Activated CD4-positive, alpha-beta T cell treated with anti-CD3 and anti-CD28 coated beads, Interleukin-2, amount 50 U/mL, for 4 hours (primary cell): ENCODE data around the gene NOS1AP.

ENCODE experiments used
- DNase-seq, 2 experiments: peaks; one replicate each; pipeline ENCODE4 v3.0.0-alpha.2; 2020

NOS1AP gene

DNA sequence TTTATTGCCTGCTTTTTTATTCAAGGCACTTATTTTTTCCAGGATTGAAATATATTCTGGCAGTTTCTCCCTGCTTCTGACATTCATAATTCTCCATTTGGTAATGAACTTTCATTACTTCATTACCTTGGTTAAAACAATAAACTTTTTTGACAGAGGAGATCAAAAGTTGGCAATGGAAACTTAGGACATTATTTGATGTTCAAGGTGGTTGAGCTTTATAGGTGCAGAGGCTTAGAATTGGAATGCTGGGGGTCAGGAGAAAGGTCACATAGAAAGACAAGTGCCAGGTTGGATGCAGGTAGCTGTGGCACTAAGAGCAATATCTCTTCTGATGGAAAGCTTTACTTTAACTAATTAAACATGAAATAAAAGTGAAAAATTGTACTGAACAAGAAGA, 154.8 kb downstream of the NOS1AP start:
- DNase-seq = no peak

DNA sequence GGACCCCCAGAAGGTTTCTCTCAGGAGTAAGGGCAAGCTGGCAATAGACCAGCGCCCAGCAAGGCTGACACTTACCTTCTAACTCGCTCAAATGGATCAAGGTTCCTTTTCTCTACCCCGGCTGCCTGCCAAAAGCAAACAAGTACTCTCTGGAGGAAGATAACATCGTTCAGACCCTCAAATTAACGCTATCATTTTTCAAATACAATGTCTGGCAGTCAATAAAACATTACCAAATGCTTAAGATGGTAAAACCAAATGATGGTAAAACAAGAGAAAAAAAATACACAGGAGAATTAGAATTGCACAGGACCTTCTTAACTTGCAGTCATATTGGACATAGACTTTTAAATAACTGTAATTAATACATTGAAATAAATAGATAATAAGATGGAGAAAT, 159.1 kb downstream of the NOS1AP start:
- no peak for DNase-seq

DNA sequence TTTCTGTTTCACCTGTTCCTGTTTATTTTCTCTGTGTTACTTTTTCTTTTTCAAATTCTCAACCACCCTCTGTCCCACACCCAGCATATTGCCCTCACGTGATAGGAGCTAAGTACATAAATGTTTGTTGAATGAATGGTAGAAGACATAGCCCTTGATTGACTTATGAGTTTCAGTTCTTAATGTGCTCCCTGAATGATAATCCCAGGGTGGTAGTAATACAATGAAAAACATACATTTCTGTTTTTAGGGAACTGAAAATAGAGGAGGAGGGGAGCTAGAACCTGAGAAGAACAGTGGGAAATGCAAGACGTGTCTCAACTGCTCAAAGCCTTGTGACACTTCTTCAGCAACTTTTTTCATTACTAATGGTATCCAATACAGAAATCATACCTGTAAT, 160.1 kb downstream of the NOS1AP start:
- DNase-seq = no peak

DNA sequence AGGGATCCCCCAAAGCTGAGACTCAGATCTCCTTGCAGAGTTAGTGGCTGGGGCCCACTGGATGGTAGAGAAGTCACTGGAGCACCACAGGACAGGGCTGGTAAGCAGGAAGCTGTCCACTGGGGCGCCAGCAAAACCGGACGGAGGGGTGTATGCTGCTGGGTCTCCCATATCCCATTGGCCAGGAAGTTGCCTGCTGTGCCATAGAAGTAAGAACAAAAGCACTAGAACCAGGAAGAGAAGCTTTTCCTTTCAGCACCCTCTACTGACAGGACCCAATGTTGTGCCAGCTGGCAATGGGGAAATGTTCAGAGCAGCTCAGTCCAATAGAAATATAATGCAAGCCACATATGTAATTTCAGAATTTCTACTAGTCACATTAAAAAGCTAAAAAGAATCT, 160.6 kb downstream of the NOS1AP start:
- no peak for DNase-seq

DNA sequence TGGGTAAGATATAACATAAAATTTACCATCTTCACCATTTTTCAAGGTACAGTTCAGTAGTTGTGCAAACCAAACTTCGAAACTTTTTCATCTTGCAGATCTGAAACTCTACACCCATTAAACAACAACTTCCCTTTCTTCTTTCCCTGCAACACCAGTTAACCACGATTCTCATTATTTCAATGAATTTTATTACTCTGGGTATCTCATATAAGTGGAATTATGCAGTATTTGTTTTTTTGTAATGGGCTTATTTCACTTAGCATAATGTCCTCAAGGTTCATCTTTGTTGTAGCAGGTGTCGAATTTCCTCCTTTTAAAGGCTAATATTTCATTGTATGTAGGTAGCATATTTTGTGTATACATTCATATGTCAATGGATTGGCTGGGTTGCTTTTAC, 161.0 kb downstream of the NOS1AP start:
- no peak for DNase-seq

DNA sequence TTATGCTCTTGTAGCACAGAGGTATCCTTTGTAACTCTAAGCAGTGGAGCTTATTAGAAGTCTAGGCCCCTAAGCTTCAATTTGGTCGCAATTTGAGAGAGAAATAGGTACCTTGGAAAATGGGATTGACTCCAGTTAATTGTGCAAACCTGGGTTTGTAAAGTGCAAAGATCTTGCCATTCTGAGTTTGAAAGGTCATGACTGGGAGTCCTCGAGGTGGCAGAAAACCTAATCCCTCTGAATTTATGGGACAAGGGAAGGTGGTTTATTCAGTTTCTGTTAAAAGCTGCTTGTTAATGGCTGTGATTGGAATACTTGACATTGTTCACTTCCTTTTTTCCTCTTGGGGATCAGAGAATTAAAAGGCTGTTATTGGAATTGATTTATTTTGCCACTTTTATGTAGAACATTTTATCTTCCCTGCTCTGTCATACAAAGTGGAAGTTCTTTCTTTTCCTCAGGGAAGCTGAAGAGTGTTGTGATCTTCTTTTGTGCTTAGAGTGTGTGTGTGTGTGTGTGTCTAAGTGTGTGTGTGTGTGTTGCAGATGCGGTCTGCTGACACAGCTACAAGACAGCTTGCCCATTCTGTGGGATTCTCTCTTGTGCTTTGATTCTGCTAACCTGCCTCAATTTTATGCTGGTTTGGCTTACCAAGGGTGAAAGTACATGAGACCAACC, 162.7 kb downstream of the NOS1AP start:
- DNase-seq = no peak

DNA sequence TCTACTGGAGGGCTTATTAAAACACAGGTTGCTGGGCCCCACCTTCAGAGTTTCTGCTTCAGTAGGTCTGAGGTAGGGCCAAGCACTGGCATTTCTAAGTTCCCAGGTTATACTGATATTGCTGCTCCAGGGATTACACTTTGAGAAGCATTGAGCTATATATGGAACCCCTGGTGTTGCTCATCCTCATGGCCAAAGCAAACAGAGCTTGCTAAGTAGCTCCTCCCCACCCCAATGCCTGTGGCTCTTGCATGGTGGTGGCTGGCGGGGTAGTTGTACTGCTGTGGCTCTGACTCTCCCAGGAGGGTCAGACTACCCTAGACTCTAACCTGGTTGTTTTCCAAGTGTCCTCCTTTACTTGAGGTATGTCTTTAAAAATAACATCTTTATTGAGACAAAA, 163.6 kb downstream of the NOS1AP start:
- no peak for DNase-seq

DNA sequence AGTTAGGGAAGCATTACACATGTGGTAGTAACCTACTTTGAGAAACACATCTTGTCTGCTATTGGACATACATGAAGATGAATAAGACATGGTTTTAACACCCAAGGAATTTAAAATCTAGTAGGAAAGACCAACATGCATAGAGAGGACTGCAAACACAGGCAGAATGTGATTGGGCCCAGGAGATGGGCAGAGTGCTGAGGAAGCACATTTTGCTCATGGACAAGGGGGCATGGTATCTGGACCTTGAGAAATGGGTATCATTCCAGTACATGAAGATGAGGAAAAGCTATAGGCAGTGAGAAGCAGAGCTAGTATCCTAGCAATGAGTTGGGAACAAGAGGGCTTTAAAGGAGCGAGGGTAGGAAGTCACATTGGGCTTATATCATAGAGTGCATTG, 164.4 kb downstream of the NOS1AP start:
- no peak for DNase-seq

DNA sequence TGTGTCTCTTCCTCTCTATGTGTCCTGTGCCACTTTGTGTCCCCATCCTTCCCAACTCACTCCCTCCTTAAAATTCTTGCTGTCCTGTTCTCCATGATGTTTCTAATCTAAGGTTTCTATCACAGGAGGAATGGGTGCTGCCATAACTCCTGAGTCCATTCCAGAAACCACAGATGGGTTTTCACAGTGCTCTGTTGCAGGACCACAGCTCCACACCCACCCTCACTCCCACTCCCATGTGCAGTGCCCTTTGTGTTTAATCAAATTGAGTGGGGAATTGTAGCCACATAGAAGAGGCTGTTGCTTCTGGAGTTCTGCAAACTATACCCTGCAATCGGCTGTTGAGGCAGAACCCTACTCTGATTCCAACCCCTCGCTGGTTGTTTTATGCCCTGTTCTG, 165.1 kb downstream of the NOS1AP start:
- DNase-seq = no peak

DNA sequence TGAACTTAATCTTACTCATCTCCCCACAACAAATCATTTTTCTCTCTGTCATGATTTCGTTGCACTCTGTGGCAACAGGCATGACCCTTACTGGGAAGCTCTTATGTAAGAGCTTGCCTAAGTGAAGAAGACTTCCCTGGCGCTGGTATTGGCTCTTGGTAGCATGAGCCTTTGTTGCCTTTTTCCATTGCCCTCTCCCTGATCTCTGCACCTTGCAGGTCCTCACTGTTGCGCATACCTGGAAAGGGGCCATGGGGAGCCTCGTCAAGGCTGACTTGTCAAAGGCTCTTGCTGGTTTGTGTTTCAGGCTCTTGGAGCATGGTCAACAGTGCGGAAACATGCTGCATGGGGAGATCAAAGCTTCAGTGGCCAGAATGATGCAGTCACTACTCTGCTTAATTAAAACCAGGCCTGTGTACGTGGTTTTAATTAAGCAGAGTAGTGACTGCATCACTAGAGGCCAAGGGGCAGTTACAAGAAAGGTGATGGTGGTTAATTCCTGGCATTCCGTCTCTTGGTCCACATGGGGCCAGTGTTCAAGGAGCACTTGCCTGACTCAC, 165.8 kb downstream of the NOS1AP start:
- DNase-seq = no peak

DNA sequence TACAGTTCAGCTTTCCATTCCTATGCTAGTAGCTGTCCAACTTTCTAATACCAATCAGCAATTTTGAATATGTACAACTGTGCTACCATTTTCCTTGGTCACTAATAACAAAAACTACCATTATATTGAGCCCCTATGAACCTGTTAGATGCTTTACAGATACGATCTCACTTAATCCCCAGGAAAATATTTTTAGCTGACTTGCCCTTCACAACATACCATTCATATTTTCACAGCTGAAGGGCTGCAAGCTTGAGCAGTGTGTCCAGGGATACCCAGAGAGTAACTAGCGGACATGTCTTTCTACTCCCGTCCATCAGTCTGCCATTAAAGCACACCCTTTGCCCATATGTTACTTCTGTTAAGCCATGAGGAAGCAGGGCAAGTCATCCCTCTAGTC, 166.7 kb downstream of the NOS1AP start:
- no peak for DNase-seq

DNA sequence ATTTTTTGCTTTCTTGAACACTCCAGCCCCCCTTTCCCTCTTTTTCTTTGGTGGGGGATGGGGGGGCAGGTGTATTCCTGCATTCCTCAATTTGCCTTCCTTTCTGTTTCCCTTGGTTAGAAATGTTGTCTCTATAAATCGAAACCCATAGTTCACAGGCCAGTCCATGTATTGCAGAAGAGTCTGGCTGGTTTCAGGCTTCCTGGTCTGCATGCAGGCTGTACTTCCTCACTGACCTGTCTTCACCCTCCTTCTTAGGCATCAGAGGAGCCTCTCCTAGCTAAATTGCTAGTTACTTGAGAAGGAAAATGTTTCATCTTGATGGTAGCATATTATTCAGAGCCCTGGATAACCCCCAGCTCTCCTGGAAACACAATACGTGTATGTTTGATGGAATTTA, 167.1 kb downstream of the NOS1AP start:
- DNase-seq = no peak

DNA sequence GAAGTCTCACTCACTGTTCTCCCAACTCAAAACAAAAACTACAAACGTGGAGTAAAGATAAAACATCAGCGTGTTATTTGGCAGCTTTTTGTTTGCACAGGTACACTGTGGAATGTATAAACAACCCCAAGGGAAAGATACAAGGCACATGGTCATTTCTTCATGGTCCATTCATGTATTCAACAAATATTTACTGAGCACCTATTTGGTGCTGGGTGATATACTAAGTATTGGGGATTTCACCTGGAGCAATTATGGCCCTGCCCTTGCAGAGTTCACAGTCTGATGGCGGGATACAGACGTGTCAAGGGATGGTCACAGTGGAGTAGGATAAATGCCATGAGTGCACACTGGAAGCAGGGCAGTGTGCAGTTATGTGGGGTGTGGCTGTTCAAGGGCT, 171.1 kb downstream of the NOS1AP start:
- DNase-seq = no peak

DNA sequence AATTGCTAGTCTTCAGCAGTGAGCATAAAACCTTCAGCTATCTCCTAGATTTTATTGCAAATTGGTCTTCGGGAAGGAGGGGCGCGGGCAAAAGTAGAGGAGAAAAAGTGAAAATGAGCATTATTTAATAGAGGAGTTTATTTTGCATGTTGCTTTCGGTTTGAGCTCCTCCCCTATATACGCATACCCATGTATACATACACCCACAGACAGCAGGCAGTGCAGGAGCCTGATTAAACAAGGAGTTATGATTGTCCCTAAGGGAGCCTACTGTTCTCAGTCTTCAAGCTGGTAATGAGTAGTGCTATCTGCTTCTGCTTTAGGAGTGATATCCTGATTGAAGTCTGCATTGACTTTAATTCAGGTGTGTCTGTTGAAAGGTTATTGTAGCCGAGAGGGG, 173.3 kb downstream of the NOS1AP start:
- DNase-seq = no peak

DNA sequence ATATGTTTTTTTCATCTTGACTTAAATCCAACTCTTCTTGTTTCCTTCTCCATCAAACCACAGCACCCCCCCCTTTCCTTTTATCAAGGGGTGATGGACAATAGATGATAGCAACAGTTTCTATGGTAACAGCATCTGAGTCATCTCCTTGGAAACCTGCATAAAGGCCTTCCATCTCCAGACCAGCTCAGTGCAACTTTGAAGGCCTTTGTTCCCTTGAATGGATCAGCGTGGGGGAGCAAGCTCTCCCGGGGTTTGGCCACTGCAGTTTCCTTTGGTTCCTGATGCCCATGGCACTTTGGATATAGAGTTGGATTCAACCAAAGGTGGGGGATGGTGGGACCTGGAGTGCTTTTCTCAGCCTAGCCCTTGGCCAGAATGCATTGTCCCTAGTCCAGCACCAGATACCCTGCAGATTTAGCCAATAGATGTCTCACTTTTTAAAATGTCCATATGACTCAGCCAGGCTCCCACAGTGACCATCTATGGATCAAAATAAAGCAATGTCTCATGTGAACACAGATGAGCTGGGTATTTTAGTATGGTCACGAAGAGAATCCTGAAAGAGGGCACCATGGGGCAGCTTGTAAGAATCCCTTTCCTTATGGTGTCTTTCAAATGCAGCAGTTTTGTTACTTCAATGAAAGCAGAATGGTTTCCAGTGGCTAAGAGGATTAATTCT, 179.5 kb downstream of the NOS1AP start:
- DNase-seq = no peak

DNA sequence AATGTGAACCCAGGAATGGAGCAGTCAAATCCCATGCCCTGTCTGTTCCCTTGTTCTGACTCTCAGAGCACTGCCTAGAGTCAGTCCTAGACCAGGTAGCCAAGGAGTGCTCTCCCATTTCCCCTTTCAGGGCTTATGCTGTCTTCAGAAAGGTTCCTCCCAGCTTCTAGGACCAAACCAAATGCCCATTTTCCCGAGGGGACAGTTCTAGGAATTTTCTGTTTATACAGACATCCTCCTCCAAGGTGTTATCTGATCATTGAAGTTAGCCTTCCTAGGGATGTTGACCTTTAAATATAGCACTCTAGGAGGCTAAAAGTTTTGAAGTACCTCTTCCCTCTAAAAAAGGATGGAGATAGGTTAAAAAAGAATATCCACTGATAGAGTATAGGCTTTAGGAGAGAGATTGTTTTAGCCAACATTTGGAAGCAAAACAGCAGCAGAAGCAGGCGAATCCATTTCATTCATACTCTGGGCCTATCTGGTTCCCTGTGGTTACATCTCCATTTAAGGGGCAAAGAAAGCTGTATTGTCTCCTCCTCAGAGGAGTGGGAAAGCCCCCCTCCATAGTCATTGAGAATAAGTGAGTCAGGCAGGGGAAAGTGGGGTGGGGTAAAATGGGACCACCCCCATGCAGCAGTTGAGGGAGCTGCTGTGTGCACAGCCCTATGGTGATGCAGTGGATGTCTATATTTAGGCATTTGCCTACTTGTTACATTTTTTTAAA, 180.7 kb downstream of the NOS1AP start:
- DNase-seq = no peak

DNA sequence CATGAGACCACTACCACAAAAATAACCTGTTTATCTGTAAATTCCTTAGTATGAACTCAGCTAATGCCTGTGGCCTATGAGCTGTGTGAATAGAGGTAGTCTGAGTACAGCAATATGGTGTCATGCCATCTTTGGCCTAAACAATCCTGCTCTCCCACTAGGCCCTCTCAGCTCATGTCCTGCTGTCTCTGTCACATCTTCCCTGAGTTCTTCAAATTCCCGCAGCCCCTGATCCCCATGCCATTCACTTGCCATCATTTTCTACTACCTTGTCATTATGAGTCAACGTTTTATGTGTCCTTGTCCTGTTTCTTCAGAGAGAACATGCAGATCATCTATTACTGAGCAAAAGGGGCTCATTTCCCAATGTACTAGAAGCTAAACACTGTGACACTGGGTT, 181.6 kb downstream of the NOS1AP start:
- no peak for DNase-seq

DNA sequence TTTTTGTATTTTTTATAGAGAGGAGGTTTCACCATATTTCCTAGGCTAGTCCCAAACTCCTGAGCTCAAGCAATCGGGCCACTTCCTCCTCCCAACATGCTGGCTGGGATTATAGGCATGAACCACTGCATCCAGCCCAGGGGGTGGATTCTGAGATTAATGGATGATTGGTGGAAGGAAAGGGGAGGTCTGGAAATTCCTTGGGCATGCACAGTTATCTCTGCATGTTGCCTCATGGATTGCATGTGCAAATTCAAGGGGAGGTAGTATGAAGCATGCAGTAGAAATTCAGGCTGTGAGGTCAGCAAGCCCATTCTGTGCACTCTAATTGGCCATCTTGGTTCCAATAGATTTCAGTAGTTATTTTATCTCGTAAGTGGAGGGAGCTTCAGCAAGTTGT, 182.7 kb downstream of the NOS1AP start:
- DNase-seq = no peak

DNA sequence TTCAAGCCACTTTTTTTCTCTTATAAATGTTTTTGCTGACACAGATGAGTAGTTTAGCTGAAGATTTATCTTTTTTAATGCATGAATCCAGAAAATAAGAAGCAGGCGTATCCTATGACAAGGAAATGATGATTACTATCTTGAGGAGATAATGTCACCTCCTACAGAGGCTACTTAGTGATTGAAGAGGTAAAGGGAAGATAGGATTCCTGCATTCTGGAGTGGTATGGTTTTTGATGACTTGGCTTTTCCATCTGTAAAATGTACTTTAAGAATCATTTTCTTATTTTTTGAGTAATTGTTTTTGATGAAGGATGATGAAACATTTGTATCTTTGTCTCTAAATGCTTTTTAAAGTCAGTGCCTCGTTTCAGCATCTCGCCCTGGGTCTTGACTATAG, 184.3 kb downstream of the NOS1AP start:
- DNase-seq = no peak

DNA sequence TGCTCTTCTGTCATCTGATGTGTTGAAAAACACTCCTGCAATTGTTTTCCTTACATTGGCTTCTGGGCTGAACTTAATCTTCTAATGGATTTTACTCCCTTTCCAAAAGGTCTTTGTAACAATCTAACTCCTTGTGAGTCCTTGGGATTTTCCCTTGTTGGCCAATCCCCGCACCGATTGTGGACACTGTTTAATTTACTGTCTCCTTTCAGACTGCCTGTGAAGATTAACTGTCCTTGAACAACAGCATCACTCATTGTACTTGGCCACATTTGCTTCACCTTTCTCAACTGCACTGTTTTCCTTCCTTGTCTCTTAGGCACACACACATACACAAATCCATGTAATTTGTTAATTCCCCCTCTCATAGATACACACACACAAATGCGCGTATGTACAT, 186.8 kb downstream of the NOS1AP start:
- no peak for DNase-seq

DNA sequence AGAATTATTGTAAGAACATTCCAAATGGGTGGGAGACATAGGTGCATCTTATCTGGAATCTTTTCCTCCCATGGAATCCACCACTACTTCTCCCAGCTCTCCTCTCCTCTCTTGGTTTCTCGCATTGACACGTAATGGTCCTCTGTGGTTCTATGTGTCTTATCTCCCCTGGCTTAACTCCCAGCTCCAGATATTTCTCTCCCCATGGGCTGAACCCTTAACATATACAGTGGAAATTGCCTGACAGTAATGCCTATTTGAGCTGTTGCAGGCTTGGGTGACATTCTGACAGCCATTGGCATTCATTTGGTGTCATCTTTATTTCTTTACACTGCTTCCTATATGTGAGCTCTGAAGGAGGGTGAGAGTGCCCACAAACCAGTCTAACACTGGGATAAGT, 188.9 kb downstream of the NOS1AP start:
- no peak for DNase-seq

DNA sequence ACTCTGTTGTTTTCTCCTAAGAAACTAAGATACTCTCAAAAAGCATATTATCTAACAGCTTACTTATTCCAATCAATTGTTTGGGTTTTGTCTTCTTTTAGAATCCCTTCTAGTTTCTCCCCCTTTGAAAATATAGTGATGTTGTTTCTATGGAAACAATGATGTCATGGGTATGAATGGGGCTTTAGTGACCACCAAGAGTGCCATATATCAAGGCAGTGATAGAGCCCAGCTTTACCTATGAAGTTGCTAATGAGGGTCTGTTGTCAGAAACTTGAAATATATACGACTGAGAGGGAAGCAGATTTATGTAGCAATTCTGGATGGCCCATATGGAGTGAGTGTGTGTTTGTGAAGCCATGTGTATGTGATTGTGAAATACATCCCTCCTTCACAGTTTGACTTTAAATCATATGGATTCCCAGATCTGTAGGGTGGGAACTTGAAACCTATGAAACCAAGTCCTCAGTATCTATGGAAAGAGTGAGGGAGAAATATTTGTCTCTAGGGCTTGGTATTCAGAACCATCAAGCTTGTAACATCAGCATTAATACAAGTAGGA, 190.5 kb downstream of the NOS1AP start:
- no peak for DNase-seq

DNA sequence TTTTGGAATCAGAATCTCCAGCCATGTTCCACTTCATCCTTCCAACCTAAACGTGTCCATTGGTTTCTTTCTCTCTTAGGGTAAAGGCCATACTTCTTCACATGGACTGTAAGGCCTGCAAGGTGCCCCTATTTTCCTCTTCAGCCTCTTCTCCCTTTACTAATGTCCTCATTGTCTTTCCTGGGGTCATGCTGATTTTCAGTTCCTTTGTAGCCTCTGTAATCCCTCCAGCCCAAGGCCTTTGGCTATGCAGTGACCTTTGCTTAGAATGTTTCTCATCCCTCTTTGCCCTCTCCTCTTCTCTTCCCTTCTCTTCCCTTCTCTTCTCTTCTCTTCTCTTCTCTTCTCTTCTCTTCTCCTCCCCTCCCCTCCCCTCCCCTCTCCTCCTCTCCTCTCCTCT, 194.6 kb downstream of the NOS1AP start:
- no peak for DNase-seq

DNA sequence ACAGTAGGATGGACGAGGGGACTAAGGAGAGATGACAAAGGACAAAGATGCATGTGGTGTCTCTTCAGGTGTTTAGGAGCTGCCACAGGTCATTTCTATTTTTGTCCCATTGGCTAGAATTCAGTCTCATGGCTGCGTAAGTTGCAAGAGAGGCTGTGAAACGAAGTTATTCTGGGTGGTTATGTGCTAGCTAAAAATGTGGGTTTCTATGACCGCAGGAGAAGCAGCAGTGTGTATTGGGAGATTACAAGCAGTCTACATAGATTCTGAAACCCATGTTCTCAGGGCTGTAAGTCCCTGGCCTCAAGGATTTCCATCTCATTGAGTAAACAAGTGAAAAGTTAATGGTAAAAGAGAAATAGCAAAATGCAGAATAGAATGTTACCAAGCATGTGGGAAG, 196.5 kb downstream of the NOS1AP start:
- DNase-seq = no peak
